IMR-90 (cell line): ENCODE measurements around the gene MCTS1. TPM values are rescaled to one million over a fixed set of nuclear protein-coding genes. Genes with fewer than 3 reads are reported as not detected.

ENCODE experiments used
- ATAC-seq: fragments of 200-7000 bp; cut with Tn5 transposase; 2 replicates; pipeline ENCODE4 v1.9.1; 2020; ENCODE audit warnings: low read depth, mild to moderate bottlenecking, moderate library complexity
- BruUV-seq: library from RNA; stranded (reverse); fragments of 400-500 nt; replicated peaks from 2 replicates; lab custom pipeline; 2021; lab: Mats Ljungman, UMichigan
- CTCF ChIA-PET: fragments of 300-600 bp; formaldehyde crosslinking; extraction: SDS; loops from one replicate; lab custom pipeline; 2021; ENCODE audit warnings: antibody characterized with exemption; lab: Yijun Ruan, JAX
- POLR2A ChIA-PET: fragments of 300-600 bp; sonication (Branson Sonifier 250); formaldehyde crosslinking; loops from one replicate; lab custom pipeline; 2022; ENCODE audit warnings: antibody characterized with exemption; ENCODE audit not compliant: unreplicated experiment; lab: Charles Lee
- DNase-seq: peaks from one replicate; pipeline ENCODE4 v3.0.0; 2013
- H2AFZ ChIP-seq: replicated peaks from 2 replicates; pipeline ENCODE3; 2013; ENCODE audit warnings: low read length, mild to moderate bottlenecking; ENCODE audit not compliant: poor library complexity
- H2AK5ac ChIP-seq: 2 replicates; pipeline ENCODE4 v1.6.1; 2013; ENCODE audit warnings: low read depth, low read length, inconsistent platforms
- H2AK9ac ChIP-seq: replicated peaks from 2 replicates; pipeline ENCODE3; 2013; ENCODE audit warnings: mild to moderate bottlenecking, low read depth, low read length, moderate library complexity; ENCODE audit not compliant: poor library complexity
- H2BK120ac ChIP-seq: 2 replicates; pipeline ENCODE4 v1.6.1; 2013; ENCODE audit warnings: low read depth, low read length, inconsistent platforms
- H2BK15ac ChIP-seq: 3 replicates; pipeline ENCODE4 v1.6.1; 2013; ENCODE audit warnings: low read depth, low read length, inconsistent platforms
- H2BK20ac ChIP-seq: 2 replicates; pipeline ENCODE4 v1.6.1; 2013; ENCODE audit warnings: low read depth, mild to moderate bottlenecking, inconsistent platforms, low read length, moderate library complexity
- H2BK5ac ChIP-seq: 2 replicates; pipeline ENCODE4 v1.6.1; 2013; ENCODE audit warnings: mild to moderate bottlenecking, low read depth, low read length, inconsistent platforms; ENCODE audit not compliant: poor library complexity, severe bottlenecking
- H3K14ac ChIP-seq: replicated peaks from 2 replicates; pipeline ENCODE4 v1.6.1; 2013; ENCODE audit warnings: low read depth, low read length, inconsistent platforms
- H3K18ac ChIP-seq: 2 replicates; pipeline ENCODE4 v1.6.1; 2013; ENCODE audit warnings: low read depth, low read length, control low read depth
- H3K23ac ChIP-seq: 2 replicates; pipeline ENCODE4 v1.6.1; 2013; ENCODE audit warnings: low read depth, low read length, inconsistent platforms
- H3K27ac ChIP-seq: 2 replicates; pipeline ENCODE4 v1.5.1; 2013; ENCODE audit warnings: mild to moderate bottlenecking, control low read depth, low read length; ENCODE audit not compliant: insufficient read depth
- H3K27me3 ChIP-seq: 2 replicates; pipeline ENCODE4 v1.6.1; 2013; ENCODE audit warnings: low read length; ENCODE audit not compliant: control insufficient read depth, insufficient read depth
- H3K36me3 ChIP-seq: 2 replicates; pipeline ENCODE4 v1.6.1; 2013; ENCODE audit warnings: low read length, mixed read lengths; ENCODE audit not compliant: control insufficient read depth, insufficient read depth
- H3K4ac ChIP-seq: 2 replicates; pipeline ENCODE4 v1.6.1; 2013; ENCODE audit warnings: low read depth, low read length, inconsistent platforms
- H3K4me1 ChIP-seq: 2 replicates; pipeline ENCODE4 v1.6.1; 2013; ENCODE audit warnings: low read length, mixed read lengths; ENCODE audit not compliant: control insufficient read depth, insufficient read depth
- H3K4me2 ChIP-seq: 2 replicates; pipeline ENCODE4 v1.6.1; 2013; ENCODE audit warnings: low read depth, mild to moderate bottlenecking, control low read depth, low read length, moderate library complexity
- H3K4me3 ChIP-seq: 2 replicates; pipeline ENCODE4 v1.5.1; 2013; ENCODE audit warnings: low read depth, mild to moderate bottlenecking, control low read depth, low read length, moderate library complexity; ENCODE audit not compliant: insufficient read depth
- H3K56ac ChIP-seq: 2 replicates; pipeline ENCODE4 v1.6.1; 2013; ENCODE audit warnings: low read length, inconsistent platforms; ENCODE audit not compliant: insufficient read depth; ENCODE audit errors: extremely low read depth
- H3K79me1 ChIP-seq, 2 experiments: 2 replicates each; pipeline ENCODE4 v1.6.1; 2013; ENCODE audit warnings: low read length in 2 of 2, inconsistent platforms in 1 of 2, low read depth in 1 of 2
- H3K9ac ChIP-seq: 2 replicates; pipeline ENCODE4 v1.6.1; 2013; ENCODE audit warnings: low read depth, low read length, control low read depth
- H3K9me1 ChIP-seq: 2 replicates; pipeline ENCODE4 v1.6.1; 2013; ENCODE audit warnings: low read length, inconsistent platforms; ENCODE audit not compliant: insufficient read depth
- H3K9me3 ChIP-seq: 2 replicates; pipeline ENCODE4 v1.6.1; 2013; ENCODE audit warnings: low read length; ENCODE audit not compliant: control insufficient read depth, insufficient read depth
- H4K20me1 ChIP-seq: 2 replicates; pipeline ENCODE4 v1.6.1; 2013; ENCODE audit warnings: low read length, inconsistent platforms; ENCODE audit not compliant: insufficient read depth
- H4K5ac ChIP-seq: 2 replicates; pipeline ENCODE4 v1.6.1; 2013; ENCODE audit warnings: mild to moderate bottlenecking, low read depth, low read length, control low read depth
- H4K8ac ChIP-seq, 2 experiments: 2 replicates each; pipeline ENCODE4 v1.6.1; 2013; ENCODE audit warnings: low read depth in 2 of 2, low read length in 2 of 2, control low read depth in 1 of 2, inconsistent platforms in 1 of 2
- H4K91ac ChIP-seq: 2 replicates; pipeline ENCODE4 v1.6.1; 2013; ENCODE audit warnings: low read depth, low read length, inconsistent platforms; ENCODE audit not compliant: insufficient read depth
- BHLHE40 ChIP-seq: fragments of 150-350 bp; IDR thresholded peaks from 2 replicates; pipeline ENCODE4 v1.6.1; 2016; ENCODE audit warnings: mild to moderate bottlenecking, low read depth, low read length
- CEBPB ChIP-seq: IDR thresholded peaks from 2 replicates; pipeline ENCODE4 v1.6.1; 2012; ENCODE audit warnings: low read depth, low read length, improper control_type of control experiment
- CHD1 ChIP-seq: IDR thresholded peaks from 2 replicates; pipeline ENCODE4 v1.6.1; 2012; ENCODE audit warnings: low read depth, low read length, improper control_type of control experiment
- CTCF ChIP-seq: conservative IDR thresholded peaks from 2 replicates; pipeline ENCODE4 v1.5.1; 2012; ENCODE audit warnings: mild to moderate bottlenecking, low read depth, low read length, improper control_type of control experiment
- ELK1 ChIP-seq: fragments of 150-350 bp; IDR thresholded peaks from 2 replicates; pipeline ENCODE4 v1.6.1; 2016; ENCODE audit warnings: low read depth, mild to moderate bottlenecking, low read length, moderate library complexity, borderline replicate concordance
- FOS ChIP-seq: fragments of 150-350 bp; IDR thresholded peaks from 2 replicates; pipeline ENCODE4 v1.6.1; 2016; ENCODE audit warnings: low read depth, low read length
- MAFK ChIP-seq: IDR thresholded peaks from 2 replicates; pipeline ENCODE4 v1.6.1; 2012; ENCODE audit warnings: low read depth, low read length, improper control_type of control experiment
- MAZ ChIP-seq: IDR thresholded peaks from 2 replicates; pipeline ENCODE4 v1.6.1; 2012; ENCODE audit warnings: low read depth, mild to moderate bottlenecking, low read length, improper control_type of control experiment, moderate library complexity, borderline replicate concordance
- MXI1 ChIP-seq: IDR thresholded peaks from 2 replicates; pipeline ENCODE4 v1.6.1; 2012; ENCODE audit warnings: low read depth, mild to moderate bottlenecking, low read length, moderate library complexity, borderline replicate concordance
- NFE2L2 ChIP-seq: fragments of 150-350 bp; IDR thresholded peaks from 2 replicates; pipeline ENCODE4 v1.6.1; 2016; ENCODE audit warnings: low read depth, mild to moderate bottlenecking, low read length
- POLR2A ChIP-seq: IDR thresholded peaks from 2 replicates; pipeline ENCODE4 v1.6.1; 2012; ENCODE audit warnings: mild to moderate bottlenecking, low read depth, low read length
- RAD21 ChIP-seq: IDR thresholded peaks from 2 replicates; pipeline ENCODE4 v1.6.1; 2012; ENCODE audit warnings: low read length, improper control_type of control experiment
- RCOR1 ChIP-seq: IDR thresholded peaks from 2 replicates; pipeline ENCODE4 v1.6.1; 2012; ENCODE audit warnings: mild to moderate bottlenecking, low read length, improper control_type of control experiment; ENCODE audit not compliant: insufficient replicate concordance
- RFX5 ChIP-seq: IDR thresholded peaks from 2 replicates; pipeline ENCODE4 v1.8.0; 2012; ENCODE audit warnings: low read depth, mild to moderate bottlenecking, low read length, moderate library complexity
- SMC3 ChIP-seq: fragments of 150-350 bp; IDR thresholded peaks from 2 replicates; pipeline ENCODE4 v1.6.1; 2016; ENCODE audit warnings: low read depth, mild to moderate bottlenecking, antibody characterized with exemption, low read length, moderate library complexity
- USF2 ChIP-seq: fragments of 150-350 bp; IDR thresholded peaks from 2 replicates; pipeline ENCODE4 v1.6.1; 2017; ENCODE audit warnings: mild to moderate bottlenecking, antibody characterized with exemption, low read length, low read depth
- WGBS, 2 experiments: methylation state at CpG; one replicate each; pipeline versions ENCODE4 v1.1.5 to v1.1.7; 2013; ENCODE audit warnings: missing lambda C conversion rate in 2 of 2; ENCODE audit not compliant: insufficient read length in 1 of 2; ENCODE audit errors: extremely low coverage in 2 of 2; 5-methylcytosine and 5-hydroxymethylcytosine counted together
- dilution Hi-C: fragments of 300-500 bp; cut with HindIII; formaldehyde crosslinking; loops from one replicate; pipeline ENCODE4 v1.14.3; 2018; ENCODE audit warnings: low sequenced_read_pairs; ENCODE audit not compliant: unreplicated experiment
- in situ Hi-C: fragments of 300-500 bp; cut with MboI; formaldehyde crosslinking; loops from 3 replicates; pipeline ENCODE4 v1.14.3; 2019; ENCODE audit warnings: low sequenced_read_pairs, inconsistent platforms, mixed read lengths
- intact Hi-C: fragments of 100-400 bp; cut with micrococcal nuclease; formaldehyde crosslinking; loops from 2 replicates; pipeline ENCODE4 v1.10.0; 2022
- polyA plus RNA-seq, 3 experiments: library from polyadenylated mRNA; depleted of rRNA; stranded (reverse); fragments of >200 nt; gene quantifications; 2 replicates each; pipeline ENCODE4 v1.2.3, GENCODE V29; 2012; ENCODE audit warnings: low replicate concordance in 1 of 3
- total RNA-seq: library from RNA; depleted of rRNA; stranded (reverse); fragments of >200 nt; gene quantifications from 2 replicates; pipeline ENCODE4 v1.2.3, GENCODE V29; 2012

The MCTS1 gene
- total and polyA plus RNA-seq, 2 of the 4 experiments (the other 2 are of a cell fraction): 36.9 to 52.8 TPM

GRCh38 chrX:120570011-120570600, 33.8 kb upstream of the MCTS1 start:
- Histone ChIP-seq H4K91ac (no peak overlapping the region), H3K9ac (no peak overlapping the region), H2AFZ (no peak overlapping the region), H2BK120ac (no peak overlapping the region), H3K9me1 (no peaks in the 10 kb centered on the region), H3K27me3 (no peaks in the 10 kb centered on the region), H3K79me1 (no peaks in the 10 kb centered on the region), H4K20me1 (no peaks in the 10 kb centered on the region), H3K27ac (no peak overlapping the region), H2BK20ac (no peak overlapping the region), H2BK5ac (no peak overlapping the region), H2AK9ac (no peak overlapping the region), H3K18ac (no peak overlapping the region), H3K4me2 (no peak overlapping the region), H3K14ac (no peak overlapping the region), H3K4ac (no peak overlapping the region), H3K4me1 (no peaks in the 10 kb centered on the region), H4K5ac (no peak overlapping the region), H3K23ac (no peak overlapping the region), H3K56ac (no peak overlapping the region), H3K9me3 (no peaks in the 10 kb centered on the region), H2BK15ac (no peak overlapping the region), H2AK5ac (no peak overlapping the region), H4K8ac (no peak overlapping the region), H3K36me3 (no peaks in the 10 kb centered on the region), H3K4me3 (no peak overlapping the region)
- DNase-seq (no peak), ATAC-seq (no peak)
- BruUV-seq: no TSS peak
- TF ChIP-seq RAD21: no peak
- no peak for TF ChIP-seq MAZ
- no peak for TF ChIP-seq POLR2A
- TF ChIP-seq CEBPB: no peak
- no peak for TF ChIP-seq USF2
- no peak for TF ChIP-seq MAFK
- TF ChIP-seq FOS: no peak
- TF ChIP-seq CHD1: no peak
- TF ChIP-seq CTCF: no peak
- TF ChIP-seq NFE2L2: no peak
- no peak for TF ChIP-seq SMC3
- no peak for TF ChIP-seq BHLHE40
- no peak for TF ChIP-seq MXI1
- TF ChIP-seq RCOR1: no peak
- TF ChIP-seq ELK1: no peak
- TF ChIP-seq RFX5: no peak
- ChIA-PET POLR2A (no interaction called here), CTCF (no interaction called here)
- no CpG with 5 or more reads among the region's 3 CpGs for WGBS, 2 experiments
- in situ Hi-C loops: no loop called here
- intact Hi-C loops: no loop called here
- dilution Hi-C loops: no loop called here
